Stimulated activated CD8-positive, alpha-beta memory T cell treated with anti-CD3 and anti-CD28 coated beads, Interleukin-12 subunit alpha, Interleukin-12 subunit beta, amount 100 ng/mL, for 24 hours (primary cell): Measurements from ENCODE around the gene TPX2.

Experiments used
- DNase-seq: peaks from one replicate; pipeline ENCODE4 v3.0.0-alpha.2; 2020; ENCODE audit errors: extremely low read depth

The TPX2 gene, protein sequence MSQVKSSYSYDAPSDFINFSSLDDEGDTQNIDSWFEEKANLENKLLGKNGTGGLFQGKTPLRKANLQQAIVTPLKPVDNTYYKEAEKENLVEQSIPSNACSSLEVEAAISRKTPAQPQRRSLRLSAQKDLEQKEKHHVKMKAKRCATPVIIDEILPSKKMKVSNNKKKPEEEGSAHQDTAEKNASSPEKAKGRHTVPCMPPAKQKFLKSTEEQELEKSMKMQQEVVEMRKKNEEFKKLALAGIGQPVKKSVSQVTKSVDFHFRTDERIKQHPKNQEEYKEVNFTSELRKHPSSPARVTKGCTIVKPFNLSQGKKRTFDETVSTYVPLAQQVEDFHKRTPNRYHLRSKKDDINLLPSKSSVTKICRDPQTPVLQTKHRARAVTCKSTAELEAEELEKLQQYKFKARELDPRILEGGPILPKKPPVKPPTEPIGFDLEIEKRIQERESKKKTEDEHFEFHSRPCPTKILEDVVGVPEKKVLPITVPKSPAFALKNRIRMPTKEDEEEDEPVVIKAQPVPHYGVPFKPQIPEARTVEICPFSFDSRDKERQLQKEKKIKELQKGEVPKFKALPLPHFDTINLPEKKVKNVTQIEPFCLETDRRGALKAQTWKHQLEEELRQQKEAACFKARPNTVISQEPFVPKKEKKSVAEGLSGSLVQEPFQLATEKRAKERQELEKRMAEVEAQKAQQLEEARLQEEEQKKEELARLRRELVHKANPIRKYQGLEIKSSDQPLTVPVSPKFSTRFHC

DNA sequence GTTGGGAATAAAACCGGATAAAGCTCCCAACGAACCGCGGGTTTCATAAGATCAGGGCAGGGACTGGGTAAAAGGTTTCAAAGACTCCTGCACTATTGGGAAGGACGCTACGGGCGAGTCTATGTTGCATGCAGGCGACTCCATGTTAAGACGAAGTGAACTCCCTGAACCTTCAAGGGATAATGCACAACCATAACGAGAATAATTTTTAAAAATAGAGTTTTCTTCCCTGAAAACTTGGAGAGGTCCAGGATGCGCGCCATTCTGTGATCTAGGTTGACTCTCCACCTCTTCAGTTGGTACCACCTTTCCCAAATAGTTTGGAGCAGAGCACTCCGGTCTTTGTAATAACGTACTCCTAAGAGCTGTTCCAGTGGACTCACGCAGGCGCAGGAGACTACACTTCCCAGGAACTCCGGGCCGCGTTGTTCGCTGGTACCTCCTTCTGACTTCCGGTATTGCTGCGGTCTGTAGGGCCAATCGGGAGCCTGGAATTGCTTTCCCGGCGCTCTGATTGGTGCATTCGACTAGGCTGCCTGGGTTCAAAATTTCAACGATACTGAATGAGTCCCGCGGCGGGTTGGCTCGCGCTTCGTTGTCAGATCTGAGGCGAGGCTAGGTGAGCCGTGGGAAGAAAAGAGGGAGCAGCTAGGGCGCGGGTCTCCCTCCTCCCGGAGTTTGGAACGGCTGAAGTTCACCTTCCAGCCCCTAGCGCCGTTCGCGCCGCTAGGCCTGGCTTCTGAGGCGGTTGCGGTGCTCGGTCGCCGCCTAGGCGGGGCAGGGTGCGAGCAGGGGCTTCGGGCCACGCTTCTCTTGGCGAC, at the start of gene TPX2:
TPX2 (plus strand) TSS at position 562 of the 821 bp plus-strand sequence. CDS start 18,187 bp downstream, outside the sequence.
- peak; percentile 70 for DNase-seq

DNA sequence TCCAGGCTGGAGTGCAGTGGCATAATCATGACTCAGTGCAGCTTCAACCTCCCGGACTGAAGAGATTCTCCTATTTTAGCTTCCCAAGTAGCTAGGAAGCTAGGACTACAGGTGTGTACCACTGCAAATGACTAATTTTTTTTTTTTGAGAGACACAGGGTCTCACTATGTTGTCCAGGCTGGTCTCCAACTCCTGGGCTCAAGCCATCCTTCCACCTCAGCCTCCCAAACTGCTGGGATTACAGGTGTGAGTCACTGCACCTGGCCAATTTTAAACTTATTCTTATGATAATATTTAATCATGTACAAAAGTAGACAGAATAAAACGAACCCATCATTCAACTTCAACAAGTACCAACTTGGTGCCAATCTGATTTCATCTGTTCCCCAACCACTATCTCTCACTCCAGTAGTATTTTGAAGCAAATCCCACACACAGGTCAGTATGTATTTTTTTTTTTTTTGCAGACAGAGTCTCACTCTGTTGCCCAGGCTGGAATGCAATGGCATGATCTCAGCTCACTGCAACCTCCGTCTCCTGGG, 48.9 kb upstream of the TPX2 start:
- DNase-seq, result no peak

DNA sequence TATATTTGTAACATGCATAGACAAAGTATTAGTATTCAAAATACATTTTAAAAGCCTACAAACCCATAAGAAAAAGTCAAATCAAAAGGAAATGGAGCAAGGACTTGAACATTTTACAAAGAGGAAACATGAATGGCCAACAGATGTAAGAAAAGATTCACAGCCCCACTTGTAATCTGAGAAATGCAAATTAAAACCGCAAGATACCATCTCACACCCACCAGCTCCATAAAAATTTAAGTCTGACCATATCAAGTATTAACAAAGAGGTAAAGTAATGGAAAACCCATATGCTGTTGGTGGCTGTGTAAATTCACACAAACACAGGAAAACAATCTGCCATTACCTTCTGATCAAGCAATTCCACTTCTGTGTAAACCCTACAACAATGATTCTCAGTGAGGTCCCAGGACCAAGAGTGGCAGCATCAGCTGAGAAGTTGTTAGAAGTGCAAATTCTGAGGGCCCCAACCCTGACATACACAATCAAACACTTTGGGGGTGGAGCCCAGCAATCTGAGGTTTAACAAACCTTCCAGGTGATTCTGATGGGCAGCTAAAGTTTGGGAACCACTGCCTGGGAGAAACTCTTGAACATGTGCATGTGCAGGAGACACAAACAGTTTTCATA, 47.3 kb upstream of the TPX2 start:
- DNase-seq, result no peak

DNA sequence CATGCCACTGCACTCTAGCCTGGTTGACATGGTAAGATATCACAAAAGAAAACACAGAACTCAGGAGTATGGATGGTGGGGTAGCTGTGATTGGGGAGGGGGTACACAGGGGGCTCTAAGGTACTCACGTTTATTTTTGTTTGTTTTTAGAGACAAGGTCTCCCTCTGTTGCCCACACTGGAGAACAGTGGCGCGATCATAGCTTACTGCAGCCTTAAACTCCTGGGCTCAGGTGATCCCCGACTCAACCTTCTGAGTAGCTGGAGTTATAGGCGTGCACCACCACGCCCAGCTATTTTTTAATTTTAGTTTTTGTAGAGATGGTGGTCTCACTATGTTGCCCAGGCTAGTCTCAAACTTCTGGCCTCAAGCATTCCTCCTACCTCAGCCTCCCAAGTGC, 45.7 kb upstream of the TPX2 start:
- DNase-seq, result no peak

DNA sequence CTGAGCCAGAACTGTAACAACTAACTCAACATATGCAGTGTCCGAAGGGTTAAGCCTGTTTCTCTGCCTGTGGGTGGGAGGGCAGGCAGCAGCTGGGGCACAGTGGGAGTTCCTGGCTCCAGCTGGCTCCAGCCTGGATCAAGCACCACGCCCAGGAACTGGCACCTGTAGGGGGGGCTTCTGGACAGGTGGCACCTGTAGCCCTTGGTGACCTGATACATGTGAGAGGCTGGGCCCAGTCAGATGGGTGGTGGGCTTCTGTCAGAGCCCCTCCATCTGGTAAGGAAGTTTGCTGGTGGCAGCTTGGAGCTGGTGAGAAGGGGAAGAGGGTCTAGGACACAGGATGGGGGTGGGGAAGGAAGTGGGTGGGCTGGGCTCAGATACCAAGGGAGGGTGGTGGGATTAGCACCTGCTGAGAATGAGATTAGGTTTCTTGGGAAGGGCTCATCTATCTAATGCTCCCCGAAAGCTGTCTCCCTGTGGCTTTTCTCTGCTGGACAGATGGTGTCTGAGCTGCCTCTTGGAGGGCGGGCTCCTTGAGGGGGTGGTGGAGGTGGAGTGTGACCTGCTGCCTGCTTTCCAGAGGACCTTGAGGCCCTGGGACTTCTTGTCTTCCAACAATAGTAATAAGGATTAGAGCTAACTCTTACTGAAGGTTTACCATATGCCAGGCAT, 45.0 kb upstream of the TPX2 start:
- DNase-seq, result no peak

DNA sequence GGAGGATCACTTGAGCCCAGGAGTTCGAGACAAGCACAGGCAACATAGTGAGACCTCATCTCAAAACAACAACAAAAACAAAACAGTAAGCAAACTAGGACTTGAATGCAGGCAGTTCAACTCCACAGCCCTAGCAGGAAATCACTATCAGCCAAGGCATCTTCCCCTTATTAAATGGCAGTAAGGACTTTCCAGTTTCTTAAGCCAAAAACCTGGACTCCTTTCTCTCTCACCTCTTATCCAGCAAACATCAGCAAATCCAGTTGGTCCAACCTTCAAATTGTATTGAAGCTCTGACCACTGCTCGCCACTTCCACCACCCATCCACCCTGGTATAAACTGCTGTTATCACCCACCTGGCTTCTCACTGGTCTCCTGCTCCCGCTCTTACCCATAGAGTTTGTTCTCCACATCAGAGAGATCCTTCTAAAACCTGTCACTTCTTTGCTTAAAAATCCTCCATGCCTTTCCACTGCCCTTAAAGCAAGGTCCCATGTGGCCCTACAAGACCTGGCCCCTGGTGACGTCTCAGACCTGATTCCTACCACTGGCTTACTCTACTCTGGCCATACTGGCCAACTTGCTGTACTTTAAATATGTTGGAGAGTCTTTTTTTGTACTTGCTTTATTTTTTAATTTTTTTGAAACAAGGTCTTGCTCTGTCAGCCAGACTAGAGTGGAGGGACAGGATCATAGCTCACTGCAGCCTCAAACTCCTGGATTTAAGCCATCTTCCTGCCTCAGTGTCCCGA, 44.1 kb upstream of the TPX2 start:
- DNase-seq, result no peak

DNA sequence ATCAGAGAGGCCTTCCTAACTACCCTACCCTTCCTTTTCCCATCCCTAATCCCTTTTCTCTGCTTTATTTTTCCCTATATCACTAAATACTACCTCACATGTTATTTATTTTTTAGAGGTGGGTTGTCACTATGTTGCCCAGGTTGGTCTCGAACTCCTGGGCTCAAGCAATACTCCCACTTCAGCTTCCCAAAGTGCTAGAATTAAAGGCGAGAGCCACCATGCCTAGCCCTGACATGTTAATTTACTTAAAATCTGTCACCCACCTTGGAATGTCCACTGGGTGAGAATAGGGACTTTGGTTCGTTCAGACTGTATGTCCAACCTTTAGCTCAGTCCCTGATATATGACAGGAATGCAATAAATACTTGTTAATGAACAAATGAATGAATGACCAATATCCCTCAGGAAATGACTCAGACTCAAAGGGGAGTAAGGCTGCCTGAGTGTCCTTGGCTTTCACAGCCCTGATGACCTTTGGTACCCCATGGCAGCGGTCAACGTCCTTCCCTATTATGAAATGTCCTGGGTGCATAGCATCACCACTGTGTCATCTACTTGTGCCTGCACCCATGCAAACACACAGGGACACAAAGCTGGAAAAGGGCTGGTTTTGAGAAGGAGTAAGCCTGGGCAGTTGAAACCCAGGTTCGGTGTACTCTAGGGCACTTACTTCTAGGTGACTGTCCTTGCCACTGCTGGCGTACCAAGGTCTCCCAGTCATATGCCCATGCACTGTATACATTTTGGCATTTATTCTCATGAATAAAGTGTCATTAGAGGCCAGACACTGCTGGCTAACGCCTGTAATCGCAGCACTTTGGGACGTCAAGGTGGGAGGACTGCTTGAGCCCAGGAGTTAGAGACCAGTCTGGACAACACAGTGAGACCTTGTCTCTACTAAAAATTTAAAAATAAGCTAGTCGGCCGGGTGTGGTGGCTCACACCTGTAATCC, 43.0 kb upstream of the TPX2 start:
- no peak for DNase-seq

DNA sequence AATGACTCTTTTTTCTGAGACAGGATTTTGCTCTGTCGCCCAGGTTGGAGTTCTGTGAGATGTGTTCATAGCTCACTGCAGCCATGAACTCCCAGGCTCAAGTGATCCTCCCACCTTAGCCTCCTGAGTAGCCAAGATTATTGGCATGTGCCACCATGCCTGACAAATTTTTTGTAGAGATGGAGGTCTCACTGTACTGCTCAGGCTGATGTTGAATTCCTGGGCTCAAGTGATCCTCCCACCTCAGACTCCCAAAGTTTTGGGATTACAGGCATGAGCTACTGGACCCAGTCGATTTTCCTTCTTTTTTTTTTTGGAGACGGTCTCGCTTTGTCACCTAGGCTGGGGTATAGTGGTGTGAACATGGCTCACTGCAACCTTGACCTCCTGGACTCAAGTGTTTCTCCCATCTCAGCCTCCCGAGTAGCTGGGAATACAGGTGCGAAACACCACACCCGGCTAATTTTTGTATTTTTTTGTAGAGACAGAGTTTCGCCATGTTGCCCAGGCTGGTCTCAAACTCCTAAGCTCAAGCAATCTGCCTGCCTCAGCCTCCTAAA, 40.8 kb upstream of the TPX2 start:
- DNase-seq, result no peak

DNA sequence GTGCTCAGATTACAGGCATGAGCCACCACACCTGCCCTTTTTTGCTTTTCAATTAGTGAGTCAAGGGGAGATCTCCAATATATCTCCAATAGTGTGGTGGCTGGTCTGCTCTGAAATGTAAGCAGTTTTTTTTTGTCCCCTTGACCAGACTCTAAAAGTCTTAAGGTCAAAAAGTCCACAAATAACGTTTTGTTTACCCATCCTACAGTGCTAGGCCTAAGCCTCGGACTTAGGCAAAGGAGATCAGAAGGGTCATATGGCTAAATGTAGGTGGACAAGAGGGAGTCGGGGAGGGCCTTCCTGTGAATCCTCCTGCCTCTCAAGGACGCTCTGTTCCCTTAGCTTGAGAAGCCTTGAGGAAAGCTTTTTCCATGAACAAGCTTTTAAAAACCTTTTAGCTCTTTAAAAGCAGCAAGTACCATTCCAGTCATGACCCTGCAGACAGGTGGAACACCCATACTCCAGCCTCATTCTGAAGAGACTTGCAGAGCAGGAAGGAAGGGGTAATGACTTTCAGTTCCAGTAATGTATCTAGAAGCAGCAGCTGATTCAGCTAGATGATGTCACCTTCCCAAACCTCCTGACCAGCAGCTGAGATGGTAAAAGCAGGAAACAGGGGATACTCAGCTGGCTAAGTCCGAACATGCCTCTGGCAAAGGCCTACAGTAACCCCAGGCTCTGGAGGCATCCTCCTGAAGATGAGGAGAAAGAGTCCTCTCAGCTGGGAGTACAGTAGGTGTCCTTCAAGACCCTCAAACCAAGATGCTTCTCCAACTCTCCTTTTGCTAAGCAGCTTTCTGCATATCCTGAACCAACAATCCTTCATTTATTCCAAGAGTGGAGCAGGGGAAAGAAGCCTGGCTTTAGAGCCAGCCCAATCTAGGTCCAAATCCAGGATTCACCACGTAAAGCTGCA, 40.0 kb upstream of the TPX2 start:
- no peak for DNase-seq

DNA sequence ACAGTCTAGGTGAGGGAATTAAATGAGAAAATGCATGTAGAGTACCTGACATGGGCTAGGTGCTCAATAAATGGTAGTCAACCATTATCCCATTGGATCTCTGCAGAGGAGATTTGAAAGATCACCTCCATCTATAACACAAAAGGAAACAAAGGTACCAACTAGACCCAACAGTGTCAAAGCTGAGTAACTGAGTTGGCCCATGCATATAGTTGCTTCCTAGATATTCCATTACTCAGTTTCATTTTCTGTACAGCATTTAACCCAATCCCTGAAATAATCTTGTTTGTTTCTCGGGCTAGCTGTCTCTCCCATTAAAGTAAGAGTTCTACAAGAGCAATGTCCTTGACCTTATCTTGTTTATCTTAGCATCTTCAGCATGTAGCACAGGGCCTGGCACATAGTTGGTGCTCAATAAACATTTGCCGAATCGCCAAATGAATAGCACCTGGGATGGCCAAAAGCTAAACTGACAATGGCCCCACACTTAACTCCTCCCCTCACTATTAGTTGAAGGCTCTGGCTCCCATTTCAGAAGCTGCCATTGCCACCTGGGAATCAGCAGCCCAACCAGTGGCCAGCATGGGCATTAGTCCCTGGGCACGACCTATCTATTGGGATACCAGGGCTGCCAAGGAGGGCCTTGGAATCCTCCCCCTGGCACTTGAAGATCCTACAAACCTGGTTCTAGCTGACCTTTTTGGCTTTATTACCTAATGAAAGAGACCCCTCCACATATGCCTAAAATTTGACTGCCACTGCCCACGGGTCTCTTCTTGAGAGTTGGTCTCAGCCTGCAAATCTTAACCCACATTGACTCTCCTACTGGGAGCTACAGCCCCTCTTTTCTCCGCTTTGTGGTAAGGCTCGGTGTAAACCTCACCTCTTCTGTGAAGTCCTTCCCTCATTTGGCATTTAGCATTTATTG, 39.0 kb upstream of the TPX2 start:
- no peak for DNase-seq

DNA sequence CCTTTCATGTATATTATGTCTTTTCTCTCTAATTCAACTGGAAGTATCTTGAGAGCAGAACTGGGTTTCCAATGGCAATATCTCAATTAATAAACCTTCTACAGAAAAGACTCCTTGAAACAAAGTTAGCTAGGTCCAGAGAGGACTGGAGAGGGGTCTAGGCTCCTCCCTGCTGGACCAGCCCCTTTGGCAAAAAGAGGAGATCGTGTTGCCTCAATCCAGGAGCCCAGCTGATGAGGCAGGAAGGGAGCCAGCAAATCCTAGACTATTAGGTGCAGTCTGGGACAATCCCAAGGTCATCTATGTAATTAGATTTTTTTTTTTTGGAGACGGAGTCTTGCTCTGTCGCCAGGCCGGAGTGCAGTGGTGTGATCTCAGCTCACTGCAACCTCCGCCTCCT, 38.3 kb upstream of the TPX2 start:
- no peak for DNase-seq

DNA sequence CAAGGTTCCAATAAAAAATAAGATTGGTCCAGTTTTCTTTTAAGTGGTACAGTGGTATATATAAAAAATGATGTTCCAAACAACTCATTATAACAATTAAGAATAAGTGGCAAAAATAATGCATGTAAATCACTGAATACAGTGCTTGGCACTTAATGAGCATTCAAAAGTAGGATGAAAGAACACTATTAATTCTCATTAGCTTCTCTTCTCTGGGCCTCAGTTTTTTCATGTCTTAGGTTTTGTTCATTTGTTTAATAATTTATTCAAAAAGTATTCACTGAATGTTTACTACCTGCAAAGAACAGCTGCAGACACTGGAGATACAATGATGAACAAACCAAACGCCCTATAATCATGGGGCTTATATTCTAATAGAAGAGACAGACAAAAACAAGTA, 37.5 kb upstream of the TPX2 start:
- no peak for DNase-seq

DNA sequence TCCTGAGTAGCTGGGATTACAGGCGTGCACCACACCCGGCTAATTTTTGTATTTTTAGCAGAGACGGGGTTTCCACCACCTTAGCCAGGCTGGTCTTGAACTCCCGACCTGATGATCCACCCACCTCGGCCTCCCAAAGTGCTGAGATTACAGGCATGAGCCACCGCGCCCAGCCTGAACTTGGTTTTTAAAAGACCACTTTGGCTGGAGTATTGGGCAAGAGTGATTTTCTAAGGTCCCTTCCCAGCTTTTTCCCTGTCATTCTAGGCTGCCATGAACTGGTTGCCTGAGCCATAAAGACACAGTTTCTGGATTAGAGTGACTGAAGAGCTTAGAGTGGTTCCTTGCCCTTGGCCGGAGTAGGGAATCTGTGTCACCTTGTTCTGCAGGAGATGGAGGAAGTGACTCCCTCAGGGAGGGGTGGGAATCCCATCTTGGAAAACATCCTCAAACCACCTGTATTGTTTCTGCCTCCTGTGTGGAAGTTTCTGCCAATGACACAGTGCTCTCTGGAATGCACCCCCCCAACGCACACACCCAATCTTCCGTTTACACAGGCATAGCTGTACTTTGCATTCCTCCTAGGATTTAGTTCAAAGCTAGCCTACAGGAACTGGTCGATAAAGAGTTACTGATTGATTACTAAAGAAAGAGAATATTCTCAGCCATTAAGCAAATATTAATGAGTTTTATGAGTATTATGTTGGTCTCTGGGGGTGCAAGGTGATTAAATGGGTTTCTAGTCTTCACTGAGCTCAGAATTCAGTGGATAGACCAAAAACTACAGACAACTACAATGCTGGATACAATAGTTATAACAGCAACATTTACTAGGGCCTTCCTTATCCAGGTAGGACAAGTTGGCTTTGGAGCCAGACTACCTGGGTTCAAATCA, 34.6 kb upstream of the TPX2 start:
- no peak for DNase-seq

DNA sequence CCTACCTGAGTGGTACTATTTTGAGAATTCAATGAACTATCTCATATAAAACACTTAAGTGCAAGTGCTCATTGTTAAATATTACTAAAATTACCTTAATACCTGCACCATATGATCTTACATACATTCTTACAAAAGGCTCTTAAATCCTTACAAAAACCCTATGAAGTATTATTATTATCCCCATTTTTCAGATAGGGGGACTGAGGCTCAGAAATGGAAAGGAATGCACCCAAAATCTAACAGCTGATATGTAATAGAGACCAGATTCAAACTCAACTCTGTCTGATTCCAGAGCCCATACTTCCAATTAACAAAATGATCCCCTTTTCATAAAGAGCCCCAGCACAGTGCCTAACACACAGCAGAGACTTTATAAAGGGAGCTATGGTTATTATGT, 33.9 kb upstream of the TPX2 start:
- no peak for DNase-seq
